ENCODE results near the gene PHIP.

PHIP gene

DNA sequence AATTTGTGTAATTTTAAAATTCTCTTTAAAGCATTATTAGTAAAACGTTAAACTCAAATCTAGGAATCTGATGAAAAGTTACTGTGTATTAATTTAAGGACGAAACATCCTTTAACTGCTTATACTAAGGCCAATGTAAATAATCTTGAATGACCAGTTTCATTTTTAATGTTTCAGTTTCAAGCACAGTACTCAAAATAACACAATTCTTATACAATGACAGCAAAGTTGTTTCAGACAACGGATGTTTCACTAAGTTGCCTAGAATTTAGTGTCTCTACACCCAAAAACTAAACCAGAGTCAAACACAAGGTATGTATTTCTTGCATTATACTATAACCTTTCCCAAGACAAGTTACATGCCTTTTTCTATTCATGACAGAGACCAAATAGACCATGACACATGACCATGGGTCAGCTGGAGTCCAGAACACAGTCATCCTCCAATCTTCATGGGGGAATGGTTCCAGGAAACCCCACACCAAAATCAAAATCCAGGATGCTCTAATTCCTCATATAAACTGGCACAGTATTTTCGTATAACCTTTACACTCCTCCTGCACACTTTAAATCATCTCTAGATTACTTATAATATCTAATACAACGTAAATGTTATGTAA is 7.7 kb downstream of the PHIP start:
- DNase-seq (ENCODE audit: low read depth), result no peak

GRCh38 chr6:79066828-79067227 is 11.2 kb downstream of the PHIP start:
- DNase-seq (ENCODE audit: low read depth), result no peak

GRCh38 chr6:79066330-79066729 is 11.7 kb downstream of the PHIP start:
- DNase-seq (ENCODE audit: low read depth), result no peak

- no peak for DNase-seq (ENCODE audit: low read depth)
Measured at GRCh38 chr6:79065232-79065631, 12.8 kb downstream of the PHIP start.

DNA sequence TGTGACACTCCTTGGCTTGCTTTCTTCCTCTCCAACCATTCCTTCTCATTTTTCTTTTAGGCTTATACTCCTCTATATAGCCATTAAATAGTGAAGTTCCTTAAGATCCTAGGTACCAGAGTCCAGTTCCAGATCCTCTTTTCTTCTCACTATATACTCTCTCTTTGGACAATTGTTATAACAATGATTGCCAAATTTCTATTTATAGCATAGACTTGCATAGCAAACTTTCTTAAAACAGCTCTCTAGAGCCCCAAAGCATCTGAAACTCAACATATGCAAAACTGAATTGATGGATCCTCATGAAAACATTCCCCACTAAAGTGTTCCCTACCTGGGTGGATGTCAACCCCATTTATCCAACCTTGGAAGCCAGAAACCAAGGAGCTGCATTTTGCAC is 13.4 kb downstream of the PHIP start:
- DNase-seq (ENCODE audit: low read depth), result no peak

DNA sequence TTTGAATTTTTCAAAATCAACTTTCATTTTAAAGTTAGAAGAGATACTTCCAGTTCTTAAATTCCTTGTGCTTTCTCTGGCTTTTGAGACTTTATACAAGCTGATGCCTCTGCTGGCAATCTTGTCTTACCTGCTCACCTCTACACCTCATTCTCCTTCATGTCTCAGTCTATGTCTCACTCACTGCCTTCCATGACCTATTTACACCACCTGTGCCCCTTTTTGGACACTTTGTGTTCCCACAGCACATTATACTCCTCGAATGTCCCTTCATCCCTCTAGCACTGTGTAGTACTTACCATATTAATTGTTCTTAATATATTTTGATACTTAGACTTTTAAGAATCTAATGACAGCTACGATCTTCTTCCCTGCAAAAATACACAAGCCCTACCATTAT is 15.3 kb downstream of the PHIP start:
- DNase-seq (ENCODE audit: low read depth), result no peak

DNA sequence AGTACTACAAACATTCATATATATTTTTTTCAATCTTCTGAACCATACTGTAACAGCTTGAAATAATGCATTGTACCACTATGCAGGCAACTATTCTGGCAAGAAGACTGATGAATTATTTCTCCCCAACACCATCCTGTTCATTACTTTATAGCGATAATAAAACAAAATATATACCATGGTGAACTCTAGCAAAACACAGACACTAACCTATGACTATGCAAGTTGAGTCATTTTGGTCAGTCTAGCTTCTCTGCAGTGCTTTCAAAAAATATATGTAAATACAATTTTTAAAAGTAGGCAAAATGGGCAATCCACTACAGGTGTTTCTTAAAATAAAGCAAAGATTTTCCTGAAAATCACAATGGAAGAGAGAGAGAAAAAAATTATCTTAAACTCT is 20.3 kb downstream of the PHIP start:
- DNase-seq (ENCODE audit: low read depth), result no peak

DNA sequence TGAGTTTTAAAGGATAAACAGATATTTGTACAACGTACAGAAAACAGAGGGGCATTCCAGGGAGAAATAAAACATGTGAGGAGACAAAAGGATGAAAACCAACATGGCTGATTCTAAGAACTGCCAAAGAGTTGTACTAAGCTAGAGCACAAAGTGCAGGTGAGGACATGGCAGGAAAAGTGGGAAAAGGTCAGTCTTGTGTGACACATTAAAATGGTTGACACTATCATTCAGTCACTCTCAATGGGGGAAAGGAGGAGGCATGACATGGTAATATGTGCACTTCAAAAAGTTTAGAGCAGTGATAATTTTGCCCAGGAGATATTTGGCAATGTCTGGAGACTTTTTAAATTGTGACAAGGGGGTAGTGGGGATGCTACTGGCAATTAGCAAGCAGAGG is 21.8 kb downstream of the PHIP start:
- DNase-seq (ENCODE audit: low read depth), result no peak

- DNase-seq (ENCODE audit: low read depth), result no peak
Measured at GRCh38 chr6:79048611-79049010, 29.4 kb downstream of the PHIP start.

- DNase-seq (ENCODE audit: low read depth), result no peak
Measured at GRCh38 chr6:79047072-79047471, 31.0 kb downstream of the PHIP start.

DNA sequence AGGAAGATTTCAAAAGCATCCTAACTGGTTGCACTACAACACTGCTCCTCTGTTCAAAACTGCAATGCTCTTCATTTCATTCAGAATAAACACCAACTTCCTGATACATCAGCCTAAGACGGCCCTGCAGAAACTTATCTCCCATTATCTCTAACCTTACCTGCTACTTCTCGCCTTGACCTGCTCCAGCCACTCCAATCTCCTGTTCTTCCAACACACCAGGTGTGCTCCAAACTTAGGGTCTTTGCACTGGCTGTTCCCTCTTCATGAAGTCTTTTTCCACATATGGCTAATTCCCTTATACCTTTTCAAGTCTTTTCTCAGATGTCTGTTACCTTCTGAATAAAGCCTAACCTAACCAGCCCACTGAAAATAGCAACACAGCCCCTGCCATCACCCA is 32.1 kb downstream of the PHIP start:
- DNase-seq (ENCODE audit: low read depth), result no peak

DNA sequence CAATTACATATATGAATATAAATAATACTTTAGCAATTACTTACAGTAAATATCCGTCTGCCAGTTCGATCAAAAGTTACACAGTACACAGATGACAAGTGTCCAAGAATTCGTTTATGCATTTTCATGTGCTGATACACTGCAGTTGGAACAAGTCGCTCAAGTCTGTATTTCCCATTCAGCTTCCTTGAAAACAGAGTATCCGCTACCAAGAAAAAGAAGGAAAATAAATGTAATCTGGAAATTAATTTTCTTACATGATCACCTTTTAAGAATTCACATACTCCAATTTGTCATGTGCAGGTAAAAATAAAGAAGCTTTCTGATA is 35.3 kb downstream of the PHIP start:
- no peak for DNase-seq (ENCODE audit: low read depth)

DNA sequence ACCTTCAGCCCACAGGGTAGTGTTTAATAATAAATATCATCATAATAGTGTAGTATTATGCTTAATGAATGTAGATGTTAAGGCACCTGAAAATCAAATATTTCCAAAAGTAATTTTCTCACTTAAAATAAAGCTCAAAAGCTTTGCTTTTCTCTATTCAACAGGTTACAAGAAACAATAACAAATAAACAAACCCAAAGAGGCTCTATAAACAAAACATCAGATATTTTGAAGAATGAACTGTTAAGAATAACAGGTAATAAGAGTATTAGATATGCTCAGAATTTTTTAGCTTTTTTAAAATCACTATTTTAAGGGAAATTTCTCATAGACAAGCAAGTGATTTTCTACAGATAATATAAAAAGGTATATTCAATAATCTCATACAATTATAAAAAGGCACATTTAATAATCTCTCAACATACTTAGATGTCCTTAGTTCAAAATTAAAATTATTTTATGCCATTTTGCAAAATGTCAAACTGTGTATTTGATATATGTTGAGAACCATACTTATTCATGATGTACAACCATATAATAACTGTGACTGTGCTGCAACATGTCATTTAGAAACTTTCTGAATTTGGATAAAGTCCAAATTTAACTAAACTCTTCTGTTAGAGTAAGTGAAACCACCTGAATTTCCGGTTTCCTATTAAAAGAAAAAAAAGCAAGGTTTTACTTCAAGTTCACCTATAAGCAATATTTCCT is 35.8 kb downstream of the PHIP start:
- no peak for DNase-seq (ENCODE audit: low read depth)

DNA sequence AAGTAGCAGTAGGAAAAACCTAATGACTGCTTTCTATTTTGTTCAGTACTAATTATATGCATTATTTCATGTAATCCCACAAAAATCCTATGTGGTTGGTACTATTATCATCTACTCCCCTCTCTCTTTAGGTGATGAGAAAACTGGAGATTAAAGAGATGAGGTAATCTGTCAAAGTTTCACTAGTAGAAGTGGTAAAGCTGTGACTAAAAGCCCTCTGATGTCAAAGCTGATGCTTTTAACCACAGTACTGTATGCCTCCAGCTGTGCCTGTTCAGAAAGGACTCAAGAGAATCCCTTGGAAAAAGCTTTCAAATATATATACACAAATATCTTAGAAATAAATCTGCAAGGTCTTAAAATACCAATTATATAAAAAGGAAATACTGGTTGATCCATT is 38.0 kb downstream of the PHIP start:
- no peak for DNase-seq (ENCODE audit: low read depth)

DNA sequence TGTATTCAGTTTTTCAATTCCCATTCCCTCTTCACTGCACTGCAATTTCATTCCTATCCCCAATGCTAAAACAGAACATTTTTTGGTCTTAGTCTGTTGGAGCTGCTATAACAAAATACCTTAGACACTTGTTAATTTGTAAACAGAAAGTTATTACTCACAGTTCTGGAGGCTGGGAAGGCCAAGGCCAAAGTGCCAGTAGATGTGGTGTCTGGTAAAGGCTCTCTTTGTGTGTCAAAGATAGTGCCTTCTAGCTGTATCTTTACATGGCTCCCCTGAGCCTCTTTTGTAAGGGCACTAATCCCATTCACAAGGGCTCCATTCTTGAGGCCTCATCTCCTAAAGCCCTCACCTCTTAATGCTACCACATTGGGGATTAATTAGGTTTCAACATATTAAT is 40.0 kb downstream of the PHIP start:
- no peak for DNase-seq (ENCODE audit: low read depth)

GRCh38 chr6:79034865-79035264 is 43.2 kb downstream of the PHIP start:
- no peak for DNase-seq (ENCODE audit: low read depth)

GRCh38 chr6:79033279-79033678 is 44.8 kb downstream of the PHIP start:
- DNase-seq (ENCODE audit: low read depth), result no peak

- no peak for DNase-seq (ENCODE audit: low read depth)
Measured at GRCh38 chr6:79031821-79032590, 46.0 kb downstream of the PHIP start.

GRCh38 chr6:79030511-79030910 is 47.5 kb downstream of the PHIP start:
- no peak for DNase-seq (ENCODE audit: low read depth)

DNA sequence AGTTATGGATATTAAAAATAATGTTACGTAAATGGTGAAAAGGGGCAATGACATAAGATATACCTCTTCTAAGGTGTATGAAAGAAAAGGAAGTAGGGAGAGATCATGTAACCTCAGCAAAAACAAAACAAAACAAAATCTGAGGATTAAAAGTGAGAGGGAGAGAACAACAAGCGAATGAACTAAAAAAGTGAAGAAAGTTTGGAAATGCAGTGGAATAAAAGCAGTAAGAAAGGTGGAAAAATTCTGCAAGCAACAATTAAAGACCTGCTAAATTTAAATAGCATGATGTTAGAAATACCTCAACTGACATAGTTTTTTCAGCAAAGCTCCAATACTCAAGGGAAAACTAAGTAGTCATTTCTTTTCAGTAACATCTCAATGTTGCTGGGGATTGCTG is 48.0 kb downstream of the PHIP start:
- DNase-seq (ENCODE audit: low read depth), result no peak

DNA sequence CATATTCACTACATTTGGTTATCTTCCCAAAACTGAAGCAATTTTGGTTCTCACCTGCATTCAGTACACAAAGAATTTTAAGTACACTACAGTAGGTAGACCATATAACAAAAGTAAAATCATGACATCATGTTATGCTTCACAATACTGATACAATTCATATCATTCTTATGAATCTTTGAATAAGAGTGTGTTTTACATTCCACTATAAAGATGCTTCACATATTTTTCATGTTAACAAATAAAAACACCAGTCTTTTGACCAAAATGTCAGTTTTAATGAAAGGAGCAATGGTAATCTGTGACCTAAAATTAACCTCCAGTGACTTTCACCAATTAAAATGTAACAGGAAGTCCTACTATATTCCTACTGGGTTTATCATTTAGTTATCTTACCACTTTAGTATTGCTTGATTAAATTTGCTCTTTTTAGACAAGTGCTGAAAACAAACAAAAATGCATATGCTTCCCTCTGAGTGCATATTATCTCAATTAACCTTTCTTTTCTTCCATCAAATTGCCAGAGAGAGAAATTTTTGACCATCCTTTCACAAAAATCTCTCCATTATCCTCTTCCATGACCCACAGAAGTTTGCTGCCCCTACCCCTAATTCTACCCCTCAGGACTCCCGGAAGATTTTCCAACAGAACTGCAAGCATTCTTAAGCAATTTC is 49.3 kb downstream of the PHIP start:
- DNase-seq (ENCODE audit: low read depth), result no peak

GRCh38 chr6:79011940-79012339 is 66.1 kb downstream of the PHIP start:
- DNase-seq (ENCODE audit: low read depth), result no peak

- no peak for DNase-seq (ENCODE audit: low read depth)
Measured at GRCh38 chr6:79010422-79010821, 67.6 kb downstream of the PHIP start.

Measured in T-helper 22 cell (primary cell).